G401 (cell line): ENCODE results near the gene FKBP4. TPM values are rescaled to one million over a fixed set of nuclear protein-coding genes. Genes with fewer than 3 reads are reported as not detected.

Experiments
- DNase-seq: peaks from one replicate; pipeline ENCODE4 v3.0.0-alpha.2; 2015; ENCODE audit warnings: low spot score
- in situ Hi-C: cut with HindIII; loops from 2 replicates; pipeline ENCODE4 v1.10.0; 2016; ENCODE audit warnings: low sequenced_read_pairs, mixed read lengths
- total RNA-seq: library from RNA; depleted of rRNA; stranded (reverse); fragments of >200 nt; shearing (Covaris generic); gene quantifications from 2 replicates; pipeline ENCODE4 v1.2.3, GENCODE V29; 2014; rRNA removed

The FKBP4 gene
- total RNA-seq, 1 experiment from 2014 or later = 137 TPM

DNA sequence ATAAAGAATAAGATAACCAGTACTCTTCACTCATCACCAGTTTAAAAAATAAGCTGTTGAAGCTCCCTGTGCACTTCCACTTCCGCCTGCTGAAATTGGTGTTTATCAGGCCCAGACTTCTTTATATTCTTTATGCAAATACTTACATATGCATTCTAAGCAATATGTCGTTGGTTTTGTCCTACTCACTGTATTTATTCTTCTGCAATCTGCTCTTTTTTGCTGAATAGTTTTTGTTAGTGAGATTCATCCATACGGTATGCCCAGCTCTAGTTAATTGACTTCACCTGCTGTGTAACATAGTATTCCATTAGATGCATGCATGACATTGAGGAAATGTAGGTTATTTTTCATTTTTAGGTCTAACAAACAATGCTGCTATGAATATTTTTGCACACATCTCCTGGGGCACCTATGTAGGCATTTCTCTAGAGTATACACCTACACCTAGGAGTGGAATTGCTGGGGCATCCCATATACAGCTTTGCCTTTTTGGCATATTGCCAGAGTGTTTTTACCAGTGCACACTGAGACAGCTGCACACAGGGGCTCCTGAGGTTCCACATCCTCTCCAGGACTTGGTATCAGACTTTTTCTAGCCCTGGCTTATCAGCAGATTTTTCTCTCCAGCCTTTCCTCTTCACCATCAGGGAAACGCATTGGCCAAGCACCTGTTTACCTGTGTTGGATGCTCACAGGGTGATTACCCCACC lies 41.1 kb downstream of the FKBP4 start:
- no peak for DNase-seq
- in situ Hi-C loops = no loop called here

DNA sequence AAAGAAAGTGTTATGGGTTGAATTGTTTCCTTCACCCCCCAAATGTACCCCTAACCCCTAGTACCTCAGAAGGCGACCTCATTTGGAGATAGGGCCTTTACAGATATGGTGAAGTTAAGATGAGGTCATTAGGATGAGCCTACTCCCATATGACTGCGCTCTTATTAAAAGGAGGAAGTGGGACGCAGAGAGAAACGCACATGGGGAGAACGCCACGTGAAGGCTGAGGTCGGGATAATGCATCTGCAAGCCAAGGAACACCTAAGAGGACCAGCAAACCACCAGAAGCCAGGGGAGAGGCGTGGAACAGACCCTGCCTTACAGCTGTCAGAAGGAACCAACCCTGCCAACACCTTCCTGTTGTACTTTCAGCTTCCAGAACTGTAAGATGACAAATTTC lies 41.8 kb downstream of the FKBP4 start:
- in situ Hi-C loops = no loop called here
- no peak for DNase-seq

- in situ Hi-C loops = no loop called here
- peak; percentile 73 for DNase-seq
Observed at GRCh38 chr12:2841056-2841650, 46.4 kb downstream of the FKBP4 start.

- no peak for DNase-seq
- in situ Hi-C loops = no loop called here
Observed at GRCh38 chr12:2842948-2843347, 48.2 kb downstream of the FKBP4 start.

DNA sequence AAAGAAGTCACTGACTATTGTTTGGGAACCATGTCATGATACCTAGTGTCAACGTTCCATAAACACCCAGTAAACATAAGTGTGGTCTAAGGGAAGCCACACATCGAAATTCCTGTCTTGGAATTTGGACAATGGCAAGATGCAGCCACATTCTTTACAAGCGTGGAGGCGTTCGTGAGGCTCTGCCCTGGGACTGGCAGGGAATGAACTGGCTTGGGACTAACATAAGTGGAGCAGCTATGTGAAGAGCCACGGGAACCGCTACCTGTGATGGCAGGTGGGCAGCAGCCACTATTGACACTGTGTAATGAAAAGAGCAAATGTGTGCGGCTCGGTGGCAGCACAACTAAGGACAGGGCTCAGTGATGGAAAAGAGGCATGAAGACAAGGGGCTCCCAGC lies 50.0 kb downstream of the FKBP4 start:
- no peak for DNase-seq
- in situ Hi-C loops = no loop called here

- in situ Hi-C loops = no loop called here
- DNase-seq = no peak
Observed at GRCh38 chr12:2845280-2845679, 50.5 kb downstream of the FKBP4 start.

- in situ Hi-C loops = no loop called here
- no peak for DNase-seq
Observed at GRCh38 chr12:2851931-2852330, 57.2 kb downstream of the FKBP4 start.

DNA sequence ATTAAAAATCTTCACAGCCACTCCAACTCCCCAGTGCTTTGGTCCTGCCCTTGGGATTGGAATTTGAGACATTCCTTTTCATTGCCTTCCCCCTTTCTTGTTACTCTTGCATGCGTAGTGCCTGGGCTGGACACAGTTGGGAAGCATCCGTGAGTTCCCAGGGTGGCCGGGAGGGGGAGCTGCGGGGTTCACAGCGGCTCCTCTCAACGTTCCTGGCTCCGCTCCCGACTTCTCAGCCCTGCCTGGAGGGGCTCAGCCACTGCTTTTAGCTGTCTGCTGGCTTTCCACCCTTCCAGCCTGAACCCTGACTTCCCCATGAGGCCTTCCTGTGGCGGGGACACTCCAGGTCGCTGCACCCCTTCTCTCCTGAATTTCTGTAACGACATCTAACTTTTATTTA lies 58.9 kb downstream of the FKBP4 start:
- in situ Hi-C loops = no loop called here
- peak; percentile 83 for DNase-seq

Other genes starting within 250 kb of the FKBP4 start
- 6.4 and 27.3 TPM in 2 replicates for gene ITFG2, start 17.7 kb downstream of the FKBP4 start, total RNA-seq
- not detected in 2 replicates for gene NRIP2, start 40.1 kb downstream of the FKBP4 start, total RNA-seq
- not detected in 2 replicates for gene TEX52, start 62.1 kb downstream of the FKBP4 start, total RNA-seq
- gene FOXM1, start 82.2 kb downstream of the FKBP4 start, total RNA-seq = 18.8 and 36.1 TPM in 2 replicates
- 51.8 and 73.4 TPM in 2 replicates for gene RHNO1, start 82.3 kb downstream of the FKBP4 start, total RNA-seq
- gene TULP3, start 95.9 kb downstream of the FKBP4 start, total RNA-seq = 35.6 and 59.9 TPM in 2 replicates
- 34.3 and 35.9 TPM in 2 replicates for gene TEAD4, start 164.4 kb downstream of the FKBP4 start, total RNA-seq